NOMO-1 treated with dmso at 0.1 percent for 144 hours (cell line): ENCODE measurements around the gene BEST1.
A peak's percentile ranks its signal among the peaks of the same experiment; 100 is the strongest.
"Not testable (repeated sequence)": the region's sequence is repeated elsewhere in the genome, so short reads cannot be mapped to it uniquely, and the experiment has no call there.

Experiments used
- DNase-seq: peaks from one replicate; lab custom pipeline; 2025; ENCODE audit not compliant: unreplicated experiment; lab: John Stamatoyannopoulos, UW

The BEST1 gene

DNA sequence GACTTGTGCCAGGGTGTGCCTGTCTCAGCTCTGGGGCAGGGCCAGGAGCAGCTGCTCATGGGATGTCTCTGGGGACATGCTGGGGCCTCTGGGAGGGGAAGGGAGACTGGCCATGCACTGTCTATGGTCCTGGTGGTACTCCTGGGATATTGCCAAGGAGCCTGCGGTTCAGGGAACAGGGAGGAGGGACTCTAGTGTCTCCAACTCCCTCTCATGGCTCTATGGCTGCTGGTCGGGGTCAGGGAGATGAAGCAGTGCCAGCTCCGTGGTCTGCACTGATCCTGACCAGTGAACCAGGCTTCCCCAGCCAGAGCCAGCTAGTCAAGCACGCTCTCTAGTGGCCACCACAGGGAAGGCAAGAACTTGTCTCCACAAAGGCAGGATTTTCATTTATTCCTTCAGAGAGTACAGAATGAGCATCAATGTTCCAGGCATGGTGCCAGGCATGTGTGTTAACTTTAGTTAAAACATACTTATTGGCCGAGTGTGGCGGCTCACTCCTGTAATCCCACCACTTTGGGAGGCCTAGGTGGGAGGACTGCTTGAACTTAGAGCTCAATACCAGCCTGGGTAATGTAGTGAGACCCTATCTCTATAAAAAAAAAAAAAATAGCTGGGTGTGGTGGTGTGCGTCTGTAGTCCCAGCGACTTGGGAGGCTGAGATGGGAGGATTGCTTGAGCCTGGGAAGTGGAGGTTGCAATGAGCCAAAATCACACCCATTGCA is 2.5 kb upstream of the BEST1 start:
- peak; percentile 53 for DNase-seq

- no peak for DNase-seq
Observed at GRCh38 chr11:61948505-61948904, 1.6 kb upstream of the BEST1 start.

- no peak for DNase-seq
Observed at GRCh38 chr11:61949169-61950034, 749 bp upstream of the BEST1 start.

GRCh38 chr11:61951484-61952135 is 1.5 kb downstream of the BEST1 start:
- no peak for DNase-seq

DNA sequence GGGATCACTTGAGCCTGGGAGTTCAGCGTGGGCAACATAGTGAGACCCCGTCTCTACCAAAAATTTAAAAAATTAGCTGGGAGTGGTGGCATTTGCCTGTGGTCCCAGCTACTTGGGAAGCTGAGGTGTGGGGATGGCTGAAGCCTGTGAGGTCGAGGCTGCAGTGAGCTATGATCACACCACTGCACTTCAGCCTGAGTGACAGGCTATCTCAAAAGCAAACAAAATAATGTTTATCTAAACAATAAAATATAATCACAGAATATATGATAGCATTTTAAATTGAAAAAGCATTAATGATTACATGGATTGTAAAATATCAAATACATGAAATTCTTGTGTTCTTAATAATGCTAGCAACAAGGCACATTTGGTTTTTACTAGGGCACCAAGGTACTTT is 2.7 kb downstream of the BEST1 start:
- DNase-seq, result no peak

GRCh38 chr11:61953632-61954031 is 3.5 kb downstream of the BEST1 start:
- not testable (repeated sequence) for DNase-seq

- DNase-seq, result no peak
Observed at GRCh38 chr11:61954106-61954850, 4.1 kb downstream of the BEST1 start.

GRCh38 chr11:61954851-61955421 is 4.8 kb downstream of the BEST1 start:
- DNase-seq, result peak; percentile 70

DNA sequence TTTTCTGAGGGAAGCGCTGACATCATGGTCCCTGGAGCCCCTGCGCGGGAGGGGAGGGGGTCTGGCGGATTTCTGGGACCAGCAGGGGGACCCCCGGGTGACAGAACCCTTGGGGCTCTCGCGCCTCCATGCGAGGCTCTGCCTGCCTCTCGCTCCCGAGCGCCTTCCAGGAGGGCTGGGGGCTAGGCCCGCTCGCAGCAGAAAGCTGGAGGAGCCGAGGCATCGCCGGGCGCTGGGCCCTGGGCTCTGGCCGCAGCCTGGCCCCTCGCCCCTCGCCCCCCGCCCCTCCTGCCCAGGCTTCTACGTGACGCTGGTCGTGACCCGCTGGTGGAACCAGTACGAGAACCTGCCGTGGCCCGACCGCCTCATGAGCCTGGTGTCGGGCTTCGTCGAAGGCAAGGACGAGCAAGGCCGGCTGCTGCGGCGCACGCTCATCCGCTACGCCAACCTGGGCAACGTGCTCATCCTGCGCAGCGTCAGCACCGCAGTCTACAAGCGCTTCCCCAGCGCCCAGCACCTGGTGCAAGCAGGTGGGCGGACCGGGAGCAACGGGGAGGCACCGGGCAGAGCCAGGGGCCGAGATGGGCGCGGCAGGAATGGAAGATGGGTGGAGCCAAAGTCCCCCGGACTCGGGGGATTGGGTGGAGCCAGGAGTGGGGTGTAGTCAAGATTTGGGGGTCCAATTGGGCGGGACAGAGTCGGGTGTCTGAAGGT is 5.4 kb downstream of the BEST1 start:
- DNase-seq, result no peak

DNA sequence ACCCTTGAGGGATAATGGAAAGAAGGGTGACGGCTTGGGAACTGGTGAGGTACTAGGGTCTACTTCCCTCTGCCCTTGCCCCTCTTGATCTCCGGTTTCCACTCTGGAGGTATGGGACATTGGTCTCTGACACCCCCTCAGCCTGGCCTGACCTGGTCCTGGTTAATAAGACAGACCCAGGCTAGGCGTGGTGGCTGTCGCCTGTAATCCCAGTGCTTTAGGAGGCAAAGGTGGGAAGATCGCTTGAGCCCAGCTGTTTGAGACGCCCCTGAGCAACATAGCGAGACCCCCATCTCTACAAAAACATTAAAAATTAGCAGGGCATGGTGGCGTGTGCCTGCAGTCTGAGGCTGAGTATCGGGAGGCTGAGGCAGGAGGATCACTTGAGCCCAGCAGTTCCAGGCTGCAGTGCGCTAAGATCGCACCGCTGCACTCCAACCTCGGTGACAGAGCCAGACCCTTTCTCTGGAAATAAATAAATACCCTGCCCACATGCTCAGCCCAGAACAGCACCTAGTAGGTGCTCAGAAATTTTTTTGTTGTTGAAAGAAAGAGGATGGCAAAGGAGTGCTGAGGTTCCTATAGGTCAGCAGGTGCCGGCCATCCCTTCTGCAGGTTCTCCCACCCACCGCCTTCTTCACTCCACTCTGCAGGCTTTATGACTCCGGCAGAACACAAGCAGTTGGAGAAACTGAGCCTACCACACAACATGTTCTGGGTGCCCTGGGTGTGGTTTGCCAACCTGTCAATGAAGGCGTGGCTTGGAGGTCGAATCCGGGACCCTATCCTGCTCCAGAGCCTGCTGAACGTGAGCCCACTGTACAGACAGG is 6.3 kb downstream of the BEST1 start:
- DNase-seq, result no peak

DNA sequence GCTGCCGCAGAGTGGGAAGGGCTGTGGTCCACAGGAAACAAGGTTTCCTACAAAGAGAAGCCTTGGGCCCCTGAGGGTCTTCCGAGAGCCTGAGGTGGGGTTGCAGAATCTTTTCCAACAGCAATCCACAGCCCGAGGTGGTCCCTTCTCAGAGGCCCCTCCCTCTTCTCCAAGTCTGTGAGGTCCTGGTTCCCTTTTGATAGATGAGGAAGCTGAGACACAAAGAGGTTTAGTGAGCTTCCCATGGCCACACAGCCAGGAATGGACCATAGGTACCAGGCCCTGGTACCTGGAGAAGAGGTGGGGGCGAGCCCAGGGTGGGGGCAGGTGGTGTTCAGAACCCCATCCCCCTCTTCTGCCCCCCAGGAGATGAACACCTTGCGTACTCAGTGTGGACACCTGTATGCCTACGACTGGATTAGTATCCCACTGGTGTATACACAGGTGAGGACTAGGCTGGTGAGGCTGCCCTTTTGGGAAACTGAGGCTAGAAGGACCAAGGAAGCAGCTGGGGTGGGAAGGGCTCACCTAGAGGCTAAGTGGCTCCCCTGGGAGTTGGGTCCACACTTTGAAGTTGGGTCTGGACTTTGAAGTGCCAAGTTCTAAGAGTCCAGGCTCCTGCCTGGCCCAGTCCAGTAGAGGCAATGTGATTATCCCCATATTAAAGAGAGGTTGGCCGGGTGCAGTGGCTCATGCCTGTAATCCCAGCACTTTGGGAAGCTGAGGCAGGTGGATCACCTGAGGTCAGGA is 7.0 kb downstream of the BEST1 start:
- DNase-seq, result no peak

GRCh38 chr11:61958590-61958989 is 8.4 kb downstream of the BEST1 start:
- DNase-seq, result no peak

DNA sequence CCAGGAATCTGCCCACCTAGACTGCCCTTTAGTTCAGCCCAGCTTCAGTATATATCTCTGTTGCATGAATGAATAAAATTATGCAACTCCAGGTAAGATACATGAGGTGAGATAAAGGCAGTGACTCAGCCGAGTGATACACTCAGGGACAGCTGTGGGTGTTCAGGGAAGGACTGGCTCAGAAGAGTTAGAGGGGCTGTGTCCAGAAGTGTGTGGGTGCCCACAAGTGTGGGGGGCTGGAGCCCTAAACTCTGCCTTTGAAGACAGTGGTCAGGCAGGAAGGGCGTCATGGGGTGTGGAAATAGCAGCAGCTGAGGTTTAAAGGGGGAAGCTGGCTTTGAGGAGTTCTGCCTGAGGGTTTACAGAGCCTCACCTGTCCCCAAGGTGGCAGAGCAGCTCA is 9.0 kb downstream of the BEST1 start:
- DNase-seq, result no peak

DNA sequence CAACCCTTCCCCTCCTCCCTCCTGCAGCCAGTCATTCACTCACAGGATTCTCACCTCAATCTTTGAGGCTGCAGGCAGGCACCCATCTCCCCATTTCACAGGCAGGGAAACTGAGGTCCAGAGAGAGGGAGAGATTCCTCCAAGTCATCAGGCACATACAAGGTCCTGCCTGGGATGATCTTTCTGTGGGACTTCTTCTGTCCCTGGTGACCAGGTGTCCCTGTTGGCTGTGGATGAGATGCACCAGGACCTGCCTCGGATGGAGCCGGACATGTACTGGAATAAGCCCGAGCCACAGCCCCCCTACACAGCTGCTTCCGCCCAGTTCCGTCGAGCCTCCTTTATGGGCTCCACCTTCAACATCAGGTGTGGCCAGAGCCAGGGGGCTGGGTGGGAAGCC is 9.5 kb downstream of the BEST1 start:
- no peak for DNase-seq

GRCh38 chr11:61960532-61960931 is 10.4 kb downstream of the BEST1 start:
- DNase-seq, result no peak

- no peak for DNase-seq
Observed at GRCh38 chr11:61961570-61962212, 11.5 kb downstream of the BEST1 start.

DNA sequence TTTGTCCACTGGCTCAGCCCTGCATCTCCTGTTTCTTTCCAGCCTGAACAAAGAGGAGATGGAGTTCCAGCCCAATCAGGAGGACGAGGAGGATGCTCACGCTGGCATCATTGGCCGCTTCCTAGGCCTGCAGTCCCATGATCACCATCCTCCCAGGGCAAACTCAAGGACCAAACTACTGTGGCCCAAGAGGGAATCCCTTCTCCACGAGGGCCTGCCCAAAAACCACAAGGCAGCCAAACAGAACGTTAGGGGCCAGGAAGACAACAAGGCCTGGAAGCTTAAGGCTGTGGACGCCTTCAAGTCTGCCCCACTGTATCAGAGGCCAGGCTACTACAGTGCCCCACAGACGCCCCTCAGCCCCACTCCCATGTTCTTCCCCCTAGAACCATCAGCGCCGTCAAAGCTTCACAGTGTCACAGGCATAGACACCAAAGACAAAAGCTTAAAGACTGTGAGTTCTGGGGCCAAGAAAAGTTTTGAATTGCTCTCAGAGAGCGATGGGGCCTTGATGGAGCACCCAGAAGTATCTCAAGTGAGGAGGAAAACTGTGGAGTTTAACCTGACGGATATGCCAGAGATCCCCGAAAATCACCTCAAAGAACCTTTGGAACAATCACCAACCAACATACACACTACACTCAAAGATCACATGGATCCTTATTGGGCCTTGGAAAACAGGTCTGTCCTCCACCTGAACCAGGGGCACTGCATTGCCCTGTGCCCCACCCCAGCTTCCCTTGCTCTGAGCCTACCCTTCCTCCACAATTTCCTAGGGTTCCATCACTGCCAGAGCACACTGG is 12.3 kb downstream of the BEST1 start:
- DNase-seq, result no peak

- DNase-seq, result no peak
Observed at GRCh38 chr11:61963016-61963281, 12.8 kb downstream of the BEST1 start.
